GM12878 (cell line): ENCODE results near the gene NDE1. TPM values are rescaled to one million over a fixed set of nuclear protein-coding genes. Genes with fewer than 3 reads are reported as not detected.

Experiments used
- ATAC-seq: fragments of 200-7000 bp; cut with Tn5 transposase; 3 replicates; pipeline ENCODE4 v1.9.1; 2020; ENCODE audit warnings: mild to moderate bottlenecking, moderate library complexity
- BruUV-seq: library from RNA; stranded (reverse); fragments of 400-500 nt; replicated peaks from 2 replicates; lab custom pipeline; 2021; lab: Mats Ljungman, UMichigan
- CTCF ChIA-PET: fragments of 300-600 bp; sonication (Branson Sonifier 250); formaldehyde crosslinking; extraction: SDS; loops from one replicate; lab custom pipeline; 2021; ENCODE audit warnings: inconsistent platforms; lab: Yijun Ruan, JAX
- POLR2A ChIA-PET: fragments of 350-600 bp; formaldehyde crosslinking; extraction: SDS; loops from one replicate; lab custom pipeline; 2021; ENCODE audit warnings: inconsistent platforms; lab: Charles Lee
- RAD21 ChIA-PET: fragments of 300-600 bp; sonication (Branson Sonifier 250); formaldehyde crosslinking; loops from one replicate; lab custom pipeline; 2023; ENCODE audit warnings: antibody characterized with exemption; ENCODE audit not compliant: unreplicated experiment; lab: Charles Lee
- SMC1A ChIA-PET: fragments of 300-600 bp; sonication (Branson Sonifier 250); formaldehyde crosslinking; loops from one replicate; lab custom pipeline; 2023; ENCODE audit not compliant: unreplicated experiment, uncharacterized antibody; lab: Charles Lee
- DNase-seq: peaks from one replicate; pipeline ENCODE4 v3.0.0-alpha.2; 2011; ENCODE audit warnings: low read depth, low spot score
- FAIRE-seq: peaks from 3 replicates; lab custom pipeline; 2011; peaks lifted over from hg19 to GRCh38; lab: Jason Lieb, UNC
- H2AFZ ChIP-seq: 2 replicates; pipeline ENCODE4 v1.6.0; 2011; ENCODE audit warnings: low read depth, low read length, control low read depth; ENCODE audit not compliant: control insufficient read depth
- H3K27ac ChIP-seq: 2 replicates; pipeline ENCODE4 v1.5.1; 2011; ENCODE audit warnings: control low read depth; ENCODE audit not compliant: control insufficient read depth, insufficient read depth
- H3K27me3 ChIP-seq, 2 experiments: replicated peaks in 1 of 2; 2 replicates each; pipeline versions ENCODE4 v1.6.0 to v1.6.1; 2011; ENCODE audit warnings: low read length in 1 of 2; ENCODE audit not compliant: control insufficient read depth in 2 of 2, insufficient read depth in 2 of 2
- H3K36me3 ChIP-seq, 2 experiments: 2 replicates each; pipeline ENCODE4 v1.5.1; 2011; ENCODE audit warnings: low read length in 1 of 2; ENCODE audit not compliant: control insufficient read depth in 2 of 2, insufficient read depth in 2 of 2
- H3K4me1 ChIP-seq: 2 replicates; pipeline ENCODE4 v1.6.1; 2011; ENCODE audit warnings: mild to moderate bottlenecking, low read length, moderate library complexity, mixed read lengths; ENCODE audit not compliant: control insufficient read depth, insufficient read depth
- H3K4me2 ChIP-seq: 2 replicates; pipeline ENCODE4 v1.6.0; 2011; ENCODE audit warnings: control low read depth; ENCODE audit not compliant: control insufficient read depth, insufficient read depth
- H3K4me3 ChIP-seq: fragments of 200-600 bp; sonication (generic); 2 replicates; pipeline ENCODE4 v1.5.1; 2016
- H3K79me2 ChIP-seq: 2 replicates; pipeline ENCODE4 v1.6.0; 2011; ENCODE audit warnings: low read length; ENCODE audit not compliant: control insufficient read depth, insufficient read depth
- H3K9ac ChIP-seq: 2 replicates; pipeline ENCODE4 v1.8.0; 2011; ENCODE audit warnings: low read length, control low read depth, mixed read lengths; ENCODE audit not compliant: control insufficient read depth, insufficient read depth
- H3K9me3 ChIP-seq: replicated peaks from 3 replicates; pipeline ENCODE4 v1.5.1; 2011; ENCODE audit warnings: mild to moderate bottlenecking, low read length; ENCODE audit not compliant: control insufficient read depth, insufficient read depth
- H4K20me1 ChIP-seq: 2 replicates; pipeline ENCODE4 v1.6.0; 2011; ENCODE audit not compliant: control insufficient read depth, insufficient read depth
- BACH1 ChIP-seq: fragments of 450-650 bp; IDR thresholded peaks from 2 replicates; pipeline ENCODE4 v1.6.1; 2017; ENCODE audit warnings: mild to moderate bottlenecking, borderline replicate concordance
- BRCA1 ChIP-seq: IDR thresholded peaks from 2 replicates; pipeline ENCODE4 v1.6.1; 2011; ENCODE audit warnings: low read depth, low read length, improper control_type of control experiment
- CBX5 ChIP-seq: sonication (generic); IDR thresholded peaks from 2 replicates; pipeline ENCODE4 v1.6.1; 2016; ENCODE audit warnings: low read depth, moderate library complexity, mild to moderate bottlenecking, inconsistent platforms
- CREM ChIP-seq: IDR thresholded peaks from 2 replicates; pipeline ENCODE4 v1.6.1; 2014; ENCODE audit warnings: antibody characterized with exemption, low read depth
- FOXM1 ChIP-seq: IDR thresholded peaks from 2 replicates; pipeline ENCODE4 v1.6.1; 2012; ENCODE audit warnings: low read depth, mild to moderate bottlenecking, inconsistent platforms, low read length, moderate library complexity
- NRF1 ChIP-seq: conservative IDR thresholded peaks from 2 replicates; pipeline ENCODE4 v1.6.1; 2011; ENCODE audit warnings: mild to moderate bottlenecking, low read depth, low read length, improper control_type of control experiment
- RAD51 ChIP-seq: fragments of 450-650 bp; IDR thresholded peaks from 2 replicates; pipeline ENCODE4 v1.6.1; 2016; ENCODE audit warnings: moderate library complexity, mild to moderate bottlenecking, inconsistent platforms
- SRF ChIP-seq, 2 experiments: IDR thresholded peaks; 2 replicates each; pipeline ENCODE4 v1.6.1; 2011; ENCODE audit warnings: low read depth in 2 of 2, low read length in 2 of 2, mild to moderate bottlenecking in 1 of 2, moderate library complexity in 1 of 2
- TARDBP ChIP-seq: IDR thresholded peaks from 2 replicates; pipeline ENCODE4 v1.6.1; 2016; ENCODE audit warnings: borderline replicate concordance
- TBL1XR1 ChIP-seq: IDR thresholded peaks from 2 replicates; pipeline ENCODE4 v1.6.1; 2012; ENCODE audit warnings: low read depth, low read length, improper control_type of control experiment
- TCF7 ChIP-seq: IDR thresholded peaks from 2 replicates; pipeline ENCODE4 v1.6.1; 2014; ENCODE audit warnings: antibody characterized with exemption, borderline replicate concordance
- YBX1 ChIP-seq: fragments of 450-650 bp; IDR thresholded peaks from 2 replicates; pipeline ENCODE4 v1.6.1; 2016; ENCODE audit warnings: antibody characterized with exemption
- ZNF217 ChIP-seq: fragments of 450-650 bp; IDR thresholded peaks from 2 replicates; pipeline ENCODE4 v1.6.1; 2017; ENCODE audit warnings: antibody characterized with exemption, mild to moderate bottlenecking
- WGBS: methylation state at CpG from one replicate; pipeline ENCODE4 v1.1.6; 2016; ENCODE audit warnings: low lambda C conversion rate; ENCODE audit not compliant: insufficient replicate concordance, insufficient coverage; ENCODE audit errors: missing lambda C conversion rate; 5-methylcytosine and 5-hydroxymethylcytosine counted together
- in situ Hi-C: fragments of 300-500 bp; cut with MboI; formaldehyde crosslinking; loops from 9 replicates; pipeline ENCODE4 v1.14.3; 2018; ENCODE audit warnings: mixed read lengths
- intact Hi-C: fragments of 100-400 bp; cut with micrococcal nuclease; formaldehyde crosslinking; loops from one replicate; pipeline ENCODE4 v1.14.2; 2022; ENCODE audit not compliant: unreplicated experiment
- polyA plus RNA-seq, 11 experiments: library from polyadenylated mRNA; depleted of rRNA in 4 of 11; unstranded in 6 of 11; stranded (reverse) in 5 of 11; fragments of >200 nt; fragmentation: Nextera tagmentation in 4 of 11; fragmentation: Illumina TruSeq in 1 of 11; extraction: Ambion mirVana in 4 of 11; extraction: Trizol in 1 of 11; gene quantifications; 1 replicate in 1 of 11; 2 replicates in 10 of 11; pipeline versions ENCODE4 v1.2.1 to v1.2.3, GENCODE V29; 2011 to 2016; ENCODE audit warnings: inconsistent platforms in 2 of 11, missing spikeins in 2 of 11, low read depth in 1 of 11
- total RNA-seq, 4 experiments: library from RNA; depleted of rRNA in 3 of 4; stranded (reverse); fragments of >200 nt in 3 of 4; fragmentation: Illumina TruSeq in 1 of 4; extraction: Trizol in 1 of 4; gene quantifications; 2 replicates each; pipeline versions ENCODE4 v1.2.1 to v1.2.3, GENCODE V29; 2013 to 2021
- TF ChIP-seq, protein P1 (sequence below): IDR thresholded peaks from 2 replicates; pipeline ENCODE4 v1.6.1; 2011; ENCODE audit warnings: low read depth, mild to moderate bottlenecking, low read length, moderate library complexity, borderline replicate concordance; ENCODE audit errors: extremely low read depth
- TF ChIP-seq, protein P2 (sequence below): fragments of 450-650 bp; IDR thresholded peaks from 2 replicates; pipeline ENCODE4 v1.6.1; 2017; ENCODE audit warnings: low read depth, mild to moderate bottlenecking, moderate library complexity

The NDE1 gene
- total and polyA plus RNA-seq, 10 of the 15 experiments (the other 5 are each of a cell fraction or from before 2014, with no cell fraction given) = 5.7 to 148 (median 87.8) TPM

DNA sequence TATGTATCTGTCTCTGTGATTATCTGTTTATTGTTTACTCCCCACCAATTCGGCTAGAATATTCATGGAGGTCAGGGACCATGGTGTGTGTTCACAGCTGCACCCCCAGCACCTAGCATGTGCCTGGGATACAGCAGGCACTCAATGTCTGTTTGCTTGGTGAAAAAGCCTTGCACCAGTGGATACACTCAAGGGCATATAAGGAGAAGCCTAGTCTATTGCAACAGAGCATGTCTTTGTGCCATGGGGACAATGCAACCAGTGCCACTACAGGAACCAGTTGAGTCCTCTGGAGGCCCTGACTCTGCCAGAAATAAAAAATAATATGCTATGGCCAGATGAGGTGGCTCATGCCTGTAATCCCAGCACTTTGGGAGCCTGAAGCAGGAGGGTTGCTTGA is 93.6 kb downstream of the NDE1 start:
- CTCF ChIA-PET = no interaction called here
- RAD21 ChIA-PET = no interaction called here
- no peaks in the 10 kb centered on the region for H3K4me1 ChIP-seq
- POLR2A ChIA-PET = no interaction called here
- SMC1A ChIA-PET = interaction anchor here (0.7 kb wide), 1 partner anchor 48 kb away, joined by 3 read pairs; no protein-coding TSS in a partner anchor
- WGBS = 21% methylated on average over 1 of the region's 1 CpG
- H4K20me1 ChIP-seq = no peaks in the 10 kb centered on the region
- no peaks in the 10 kb centered on the region for H3K79me2 ChIP-seq
- ATAC-seq (no peak), DNase-seq (no peak), FAIRE-seq (no peak)
- no peaks in the 10 kb centered on the region; the same call in 2 of the 3 replicates for H3K9me3 ChIP-seq
- BruUV-seq = no TSS peak
- no peak overlapping the region for H3K4me3 ChIP-seq
- H3K36me3 ChIP-seq = no peaks in the 10 kb centered on the region
- H2AFZ ChIP-seq = no peak overlapping the region
- intact Hi-C loops (no loop called here), in situ Hi-C loops (no loop called here)
- H3K27ac ChIP-seq = no peak overlapping the region
- H3K9ac ChIP-seq = no peak overlapping the region
- H3K27me3 ChIP-seq = peaks cover 0 to 1% of the 10 kb centered on the region in 2 experiments; a peak in 1 of 4 replicates
- H3K4me2 ChIP-seq = no peak overlapping the region
- TF ChIP-seq NRF1 (no peak), SRF (IDR thresholded peaks at IDR 0.05; ENCODE audit: low read depth in 2 of 2, low read length in 2 of 2) (no peak), TCF7 (no peak), BACH1 (no peak), RAD51 (no peak), ZNF217 (no peak), TARDBP (no peak), BRCA1 (no peak), YBX1 (no peak), CBX5 (no peak), CREM (no peak), TBL1XR1 (no peak), FOXM1 (no peak)
- TF ChIP-seq, protein P1, sequence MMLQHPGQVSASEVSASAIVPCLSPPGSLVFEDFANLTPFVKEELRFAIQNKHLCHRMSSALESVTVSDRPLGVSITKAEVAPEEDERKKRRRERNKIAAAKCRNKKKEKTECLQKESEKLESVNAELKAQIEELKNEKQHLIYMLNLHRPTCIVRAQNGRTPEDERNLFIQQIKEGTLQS = no peak
- TF ChIP-seq, protein P2, sequence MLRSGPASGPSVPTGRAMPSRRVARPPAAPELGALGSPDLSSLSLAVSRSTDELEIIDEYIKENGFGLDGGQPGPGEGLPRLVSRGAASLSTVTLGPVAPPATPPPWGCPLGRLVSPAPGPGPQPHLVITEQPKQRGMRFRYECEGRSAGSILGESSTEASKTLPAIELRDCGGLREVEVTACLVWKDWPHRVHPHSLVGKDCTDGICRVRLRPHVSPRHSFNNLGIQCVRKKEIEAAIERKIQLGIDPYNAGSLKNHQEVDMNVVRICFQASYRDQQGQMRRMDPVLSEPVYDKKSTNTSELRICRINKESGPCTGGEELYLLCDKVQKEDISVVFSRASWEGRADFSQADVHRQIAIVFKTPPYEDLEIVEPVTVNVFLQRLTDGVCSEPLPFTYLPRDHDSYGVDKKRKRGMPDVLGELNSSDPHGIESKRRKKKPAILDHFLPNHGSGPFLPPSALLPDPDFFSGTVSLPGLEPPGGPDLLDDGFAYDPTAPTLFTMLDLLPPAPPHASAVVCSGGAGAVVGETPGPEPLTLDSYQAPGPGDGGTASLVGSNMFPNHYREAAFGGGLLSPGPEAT = no peak
